ENCODE measurements around the gene DNTT. TPM values are rescaled to one million over a fixed set of nuclear protein-coding genes. Genes with fewer than 3 reads are reported as not detected.

DNTT gene
- total RNA-seq, 4 donors from 2014 or later: not detected

DNA sequence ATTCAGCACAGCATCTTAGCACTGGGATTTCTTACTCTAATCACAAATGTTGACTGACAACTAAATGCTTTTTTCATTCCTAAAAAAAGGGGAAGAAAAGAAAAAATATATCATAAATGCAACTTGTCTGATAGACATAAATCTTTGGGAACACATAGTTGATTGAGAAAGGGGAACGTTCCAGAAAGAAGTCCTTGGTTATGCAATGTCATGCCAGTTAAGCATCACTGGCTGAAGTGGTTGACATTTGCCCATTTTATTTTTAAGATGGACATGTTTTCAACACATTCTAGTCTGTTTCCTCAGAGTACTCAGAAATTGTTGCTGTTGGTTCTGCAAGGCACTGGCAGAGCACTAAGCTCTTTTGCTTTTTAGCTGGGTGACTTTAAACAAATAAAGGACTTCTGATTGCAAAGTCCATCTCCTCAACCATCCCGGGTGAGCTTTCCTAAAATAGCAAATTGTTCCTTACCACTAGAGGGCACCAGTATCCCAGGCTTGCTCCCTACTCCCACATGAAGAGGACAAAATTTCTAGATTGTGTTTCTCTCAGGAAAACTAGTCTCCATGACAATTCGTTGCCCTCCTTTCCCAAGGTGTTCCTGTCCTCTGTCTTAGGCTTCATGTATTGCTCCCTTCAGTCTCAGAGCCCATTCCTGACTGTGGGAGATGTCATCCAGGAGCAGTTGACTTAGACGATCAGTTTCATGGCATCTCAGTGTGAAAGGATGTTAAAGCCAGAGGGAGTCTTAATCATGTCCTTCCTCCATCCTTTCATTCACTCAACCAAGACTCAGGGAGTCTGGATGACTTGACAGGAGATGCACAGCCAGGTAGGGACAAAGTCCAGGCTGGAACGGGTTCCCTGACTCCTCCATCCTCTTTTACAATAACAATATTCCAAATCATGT, 30.6 kb downstream of the DNTT start:
- H3K4me1 ChIP-seq: no peaks in the 10 kb centered on the region
- TF ChIP-seq POLR2A (IDR thresholded peaks at IDR 0.05): no peak
- TF ChIP-seq, protein P1, sequence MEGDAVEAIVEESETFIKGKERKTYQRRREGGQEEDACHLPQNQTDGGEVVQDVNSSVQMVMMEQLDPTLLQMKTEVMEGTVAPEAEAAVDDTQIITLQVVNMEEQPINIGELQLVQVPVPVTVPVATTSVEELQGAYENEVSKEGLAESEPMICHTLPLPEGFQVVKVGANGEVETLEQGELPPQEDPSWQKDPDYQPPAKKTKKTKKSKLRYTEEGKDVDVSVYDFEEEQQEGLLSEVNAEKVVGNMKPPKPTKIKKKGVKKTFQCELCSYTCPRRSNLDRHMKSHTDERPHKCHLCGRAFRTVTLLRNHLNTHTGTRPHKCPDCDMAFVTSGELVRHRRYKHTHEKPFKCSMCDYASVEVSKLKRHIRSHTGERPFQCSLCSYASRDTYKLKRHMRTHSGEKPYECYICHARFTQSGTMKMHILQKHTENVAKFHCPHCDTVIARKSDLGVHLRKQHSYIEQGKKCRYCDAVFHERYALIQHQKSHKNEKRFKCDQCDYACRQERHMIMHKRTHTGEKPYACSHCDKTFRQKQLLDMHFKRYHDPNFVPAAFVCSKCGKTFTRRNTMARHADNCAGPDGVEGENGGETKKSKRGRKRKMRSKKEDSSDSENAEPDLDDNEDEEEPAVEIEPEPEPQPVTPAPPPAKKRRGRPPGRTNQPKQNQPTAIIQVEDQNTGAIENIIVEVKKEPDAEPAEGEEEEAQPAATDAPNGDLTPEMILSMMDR (IDR thresholded peaks at IDR 0.05): peak; percentile 18 to 78 (median 60)
- no peaks in the 10 kb centered on the region for H3K27me3 ChIP-seq
- H3K9me3 ChIP-seq: no peaks in the 10 kb centered on the region
- H3K4me3 ChIP-seq: no peak overlapping the region
- no peaks in the 10 kb centered on the region for H3K36me3 ChIP-seq
- H3K27ac ChIP-seq: no peak overlapping the region
- DNase-seq: peak in 1 of 3 donors; percentile 58

DNA sequence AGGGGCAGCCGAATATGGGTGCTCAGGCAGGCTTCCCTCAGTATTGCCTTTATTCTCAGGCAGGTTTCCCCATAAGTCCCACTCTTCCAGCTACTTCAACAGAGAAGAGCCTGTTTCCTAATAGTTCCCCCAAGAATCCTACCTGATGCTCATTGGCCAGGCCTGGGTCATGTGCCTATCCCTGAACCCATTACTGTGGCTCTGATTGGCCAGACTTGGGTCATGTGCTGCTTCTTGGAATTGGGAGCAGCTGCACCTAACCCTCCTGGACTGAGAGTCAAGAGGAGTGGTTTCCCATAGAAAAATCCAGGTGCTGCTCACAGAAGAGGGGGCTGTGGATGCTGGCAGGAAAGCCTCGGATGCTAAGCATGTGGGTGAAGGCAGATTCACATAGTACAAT, 32.9 kb downstream of the DNTT start:
- H3K36me3 ChIP-seq: no peaks in the 10 kb centered on the region
- TF ChIP-seq, protein P1 (IDR thresholded peaks at IDR 0.05): no peak
- no peak for TF ChIP-seq POLR2A (IDR thresholded peaks at IDR 0.05)
- H3K27me3 ChIP-seq: no peaks in the 10 kb centered on the region
- no peaks in the 10 kb centered on the region for H3K4me1 ChIP-seq
- no peak for DNase-seq
- H3K27ac ChIP-seq: no peak overlapping the region
- H3K9me3 ChIP-seq: no peaks in the 10 kb centered on the region
- no peak overlapping the region for H3K4me3 ChIP-seq

DNA sequence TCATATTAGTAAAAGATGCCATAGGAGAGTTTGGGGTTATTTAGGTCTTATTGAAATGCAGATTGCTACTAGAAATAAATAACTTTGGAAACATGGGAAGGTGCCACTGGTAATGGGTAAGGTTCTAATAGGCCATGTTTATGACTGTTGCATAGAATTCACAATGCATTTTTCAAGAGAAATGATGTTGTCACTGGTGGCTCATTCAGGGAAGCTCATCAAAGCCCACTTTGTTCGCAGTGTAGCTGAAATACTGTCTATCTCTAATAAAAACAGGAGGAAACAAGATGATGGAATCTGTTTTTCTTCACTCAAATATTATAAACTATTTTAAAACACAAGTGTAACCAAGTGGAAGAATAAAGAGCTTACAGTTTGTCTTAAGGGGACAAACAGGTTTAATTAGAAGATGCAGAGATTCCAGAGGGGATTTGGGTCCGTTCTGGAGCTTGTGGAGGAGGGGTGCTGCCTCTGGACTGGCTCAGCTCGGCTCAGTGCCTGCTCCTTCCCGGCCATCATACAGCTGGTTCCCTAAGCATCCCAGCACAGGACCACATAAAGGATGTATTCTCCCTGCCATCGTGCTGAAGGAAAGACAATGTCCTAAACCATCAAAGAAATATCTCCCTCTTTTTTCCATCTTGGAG, 34.2 kb downstream of the DNTT start:
- H3K9me3 ChIP-seq: no peaks in the 10 kb centered on the region
- H3K4me3 ChIP-seq: no peak overlapping the region

DNA sequence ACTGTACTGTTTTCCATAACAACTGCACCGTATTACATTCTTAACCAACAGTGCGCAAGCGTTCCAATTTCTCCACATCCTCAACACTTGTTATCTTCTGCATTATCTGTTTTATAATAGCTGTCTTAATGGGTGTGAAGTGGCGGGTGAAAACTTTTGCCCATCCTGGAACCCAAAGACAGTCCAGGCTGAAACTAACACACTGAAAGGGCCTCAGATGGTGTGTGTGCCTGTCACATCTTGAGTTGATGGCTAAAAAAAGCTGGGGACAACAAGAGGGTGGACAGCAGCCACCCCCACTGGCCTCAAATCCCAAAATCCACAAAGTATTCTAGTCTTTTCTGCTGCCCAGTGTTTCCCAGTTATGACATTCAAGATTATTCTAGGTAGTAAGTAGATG, 35.1 kb downstream of the DNTT start:
- no peaks in the 10 kb centered on the region for H3K27me3 ChIP-seq
- H3K9me3 ChIP-seq: no peaks in the 10 kb centered on the region
- H3K4me1 ChIP-seq: no peaks in the 10 kb centered on the region
- H3K36me3 ChIP-seq: no peaks in the 10 kb centered on the region
- H3K27ac ChIP-seq: no peak overlapping the region
- no peak for DNase-seq
- H3K4me3 ChIP-seq: no peak overlapping the region
- TF ChIP-seq POLR2A (IDR thresholded peaks at IDR 0.05): no peak

More for the DNA sequence above, 34.2 kb downstream of the DNTT start:
- H3K4me1 ChIP-seq: no peaks in the 10 kb centered on the region
- H3K27ac ChIP-seq: no peak overlapping the region
- TF ChIP-seq POLR2A (IDR thresholded peaks at IDR 0.05): no peak
- TF ChIP-seq, protein P1 (IDR thresholded peaks at IDR 0.05): no peak
- no peaks in the 10 kb centered on the region for H3K36me3 ChIP-seq
- no peak for DNase-seq
- H3K27me3 ChIP-seq: no peaks in the 10 kb centered on the region

DNA sequence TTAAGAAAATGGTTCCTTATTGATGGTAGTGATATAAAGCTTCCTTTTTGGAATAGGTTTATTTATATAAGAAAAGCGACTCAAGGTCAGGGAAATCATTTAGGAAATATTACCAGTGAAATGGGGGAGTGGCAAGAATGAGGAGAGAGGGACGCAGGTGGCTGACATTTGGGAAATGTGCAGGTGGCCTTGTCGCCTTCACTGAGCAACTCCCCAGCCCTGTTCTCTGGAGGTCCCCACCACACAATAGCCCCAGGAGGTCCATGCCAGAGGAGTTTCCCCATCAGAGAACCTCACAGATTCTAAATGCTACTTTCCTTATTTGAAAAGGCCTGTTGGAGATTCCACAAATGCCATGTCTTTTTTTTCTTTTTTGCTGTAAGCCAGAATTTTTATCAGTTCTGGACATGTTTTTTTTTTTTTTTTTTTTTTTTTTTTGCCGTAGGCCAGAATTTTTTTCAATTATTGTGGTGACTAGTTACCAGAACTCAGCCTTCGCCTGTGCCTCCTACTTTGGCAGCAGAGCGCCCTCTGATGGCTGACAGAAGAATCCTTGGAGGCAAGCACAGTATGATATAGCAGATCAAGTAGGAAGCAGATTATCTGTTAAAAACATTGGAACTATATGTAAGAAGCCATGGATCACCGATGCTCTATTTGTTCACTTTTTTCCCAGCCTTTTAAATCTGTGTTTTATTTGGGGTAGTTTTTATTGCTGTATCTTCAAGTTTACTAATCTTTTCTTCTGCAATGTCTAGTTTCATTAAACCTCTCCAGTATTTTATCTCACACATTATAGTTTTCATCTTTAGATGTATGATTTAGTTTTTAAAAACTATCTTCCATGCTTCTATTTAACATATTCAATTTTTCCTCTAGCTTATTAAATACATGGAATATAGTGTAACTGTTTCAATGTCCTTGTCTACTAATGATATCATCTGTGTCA, 36.0 kb downstream of the DNTT start:
- Histone ChIP-seq H3K9me3 (no peaks in the 10 kb centered on the region), H3K36me3 (no peaks in the 10 kb centered on the region), H3K27ac (no peak overlapping the region), H3K27me3 (no peaks in the 10 kb centered on the region), H3K4me1 (no peaks in the 10 kb centered on the region), H3K4me3 (no peak overlapping the region)
- no peak for TF ChIP-seq POLR2A (IDR thresholded peaks at IDR 0.05)
- TF ChIP-seq, protein P1 (IDR thresholded peaks at IDR 0.05): peak in 5 of 6 experiments; percentile 24 to 71 (median 60)
- DNase-seq: peak in 2 of 3 donors; percentile 54 to 76

Measured in Peyer's patch (tissue), 4 donors.